GM18499 (cell line): ENCODE measurements around the gene SPART.

Source experiments
- ATAC-seq: cut with Tn5 transposase; IDR thresholded peaks from one replicate; pipeline ENCODE4 v1.9.1; 2021; ENCODE audit warnings: moderate number of reproducible peaks; ENCODE audit not compliant: insufficient read depth, unreplicated experiment

Gene SPART

GRCh38 chr13:36346222-36347083 is at the start of gene SPART:
Gene SPART (minus strand): TSS chr13:36346394. CDS start chr13:36335830, 10,564 bp downstream.
- ATAC-seq: peak; percentile 90

GRCh38 chr13:36395280-36395679 is 49.1 kb upstream of the SPART start:
- no peak for ATAC-seq

- ATAC-seq: no peak
Measured at GRCh38 chr13:36385489-36385888, 39.3 kb upstream of the SPART start.

GRCh38 chr13:36382030-36382429 is 35.8 kb upstream of the SPART start:
- no peak for ATAC-seq

GRCh38 chr13:36377826-36378468 is 31.8 kb upstream of the SPART start:
- no peak for ATAC-seq

- no peak for ATAC-seq
Measured at GRCh38 chr13:36374063-36374462, 27.9 kb upstream of the SPART start.

- ATAC-seq: no peak
Measured at GRCh38 chr13:36371185-36371584, 25.0 kb upstream of the SPART start.

- no peak for ATAC-seq
Measured at GRCh38 chr13:36370108-36370429, 23.9 kb upstream of the SPART start.

GRCh38 chr13:36369268-36370107 is 23.3 kb upstream of the SPART start:
- ATAC-seq: no peak

GRCh38 chr13:36366031-36366430 is 19.8 kb upstream of the SPART start:
- ATAC-seq: no peak

- no peak for ATAC-seq
Measured at GRCh38 chr13:36363366-36363863, 17.2 kb upstream of the SPART start.

GRCh38 chr13:36362914-36363313 is 16.7 kb upstream of the SPART start:
- no peak for ATAC-seq

GRCh38 chr13:36362251-36362650 is 16.1 kb upstream of the SPART start:
- no peak for ATAC-seq

- no peak for ATAC-seq
Measured at GRCh38 chr13:36360903-36361302, 14.7 kb upstream of the SPART start.

GRCh38 chr13:36359301-36359950 is 13.2 kb upstream of the SPART start:
- no peak for ATAC-seq

GRCh38 chr13:36358175-36358718 is 12.1 kb upstream of the SPART start:
- ATAC-seq: no peak

- ATAC-seq: no peak
Measured at GRCh38 chr13:36357692-36358091, 11.5 kb upstream of the SPART start.

GRCh38 chr13:36357231-36357630 is 11.0 kb upstream of the SPART start:
- no peak for ATAC-seq

GRCh38 chr13:36356058-36356457 is 9.9 kb upstream of the SPART start:
- ATAC-seq: no peak

- no peak for ATAC-seq
Measured at GRCh38 chr13:36355632-36356031, 9.4 kb upstream of the SPART start.
